MM.1S (cell line): ENCODE measurements around the gene XPR1.
"Not testable (repeated sequence)": the region's sequence is repeated elsewhere in the genome, so short reads cannot be mapped to it uniquely, and the experiment has no call there.

ENCODE experiments used
- EZH2 ChIP-seq: fragments of 300-600 bp; sonication (generic); optimal IDR thresholded peaks from 2 replicates; pipeline ENCODE3; 2017; ENCODE audit warnings: low read depth, mild to moderate bottlenecking, antibody characterized with exemption, low read length, mixed read lengths
- EZH2phosphoT487 ChIP-seq: fragments of 300-600 bp; sonication (generic); IDR thresholded peaks from 2 replicates; pipeline ENCODE4 v1.6.1; 2018; ENCODE audit warnings: antibody characterized with exemption, low read length
- TF ChIP-seq, protein P1 (sequence below): fragments of 300-600 bp; sonication (generic); IDR thresholded peaks from 2 replicates; pipeline ENCODE4 v1.5.1; 2016; ENCODE audit warnings: antibody characterized with exemption, low read length, mixed read lengths

DNA sequence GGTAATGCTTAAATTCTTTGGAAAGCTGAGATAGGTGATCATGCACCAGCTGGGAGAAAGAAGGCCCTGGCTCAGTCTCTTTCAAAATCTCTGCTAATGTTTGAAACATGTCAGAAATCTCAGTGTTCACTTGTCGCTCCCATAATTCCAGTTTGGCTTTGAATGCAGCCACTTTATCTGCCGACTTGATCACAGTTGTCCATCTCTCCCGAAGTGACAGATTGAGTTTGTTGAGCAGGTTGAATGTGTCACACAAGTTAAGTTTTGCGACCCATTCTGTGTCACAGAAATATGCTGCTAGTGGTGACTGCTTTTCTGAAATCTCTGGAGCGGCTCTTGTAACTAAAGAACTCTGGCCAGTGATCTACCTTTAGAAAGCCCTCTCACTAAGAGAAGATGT lies 13.4 kb downstream of the XPR1 start:
- TF ChIP-seq, protein P1, sequence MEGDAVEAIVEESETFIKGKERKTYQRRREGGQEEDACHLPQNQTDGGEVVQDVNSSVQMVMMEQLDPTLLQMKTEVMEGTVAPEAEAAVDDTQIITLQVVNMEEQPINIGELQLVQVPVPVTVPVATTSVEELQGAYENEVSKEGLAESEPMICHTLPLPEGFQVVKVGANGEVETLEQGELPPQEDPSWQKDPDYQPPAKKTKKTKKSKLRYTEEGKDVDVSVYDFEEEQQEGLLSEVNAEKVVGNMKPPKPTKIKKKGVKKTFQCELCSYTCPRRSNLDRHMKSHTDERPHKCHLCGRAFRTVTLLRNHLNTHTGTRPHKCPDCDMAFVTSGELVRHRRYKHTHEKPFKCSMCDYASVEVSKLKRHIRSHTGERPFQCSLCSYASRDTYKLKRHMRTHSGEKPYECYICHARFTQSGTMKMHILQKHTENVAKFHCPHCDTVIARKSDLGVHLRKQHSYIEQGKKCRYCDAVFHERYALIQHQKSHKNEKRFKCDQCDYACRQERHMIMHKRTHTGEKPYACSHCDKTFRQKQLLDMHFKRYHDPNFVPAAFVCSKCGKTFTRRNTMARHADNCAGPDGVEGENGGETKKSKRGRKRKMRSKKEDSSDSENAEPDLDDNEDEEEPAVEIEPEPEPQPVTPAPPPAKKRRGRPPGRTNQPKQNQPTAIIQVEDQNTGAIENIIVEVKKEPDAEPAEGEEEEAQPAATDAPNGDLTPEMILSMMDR, result not testable (repeated sequence)
- TF ChIP-seq EZH2phosphoT487, EZH2: not testable (repeated sequence)
